GM12874 (cell line): Measurements from ENCODE around the gene GPNMB.

Source experiments
- CTCF ChIP-seq: IDR thresholded peaks from 2 replicates; pipeline ENCODE4 v1.5.1; 2011; ENCODE audit warnings: low read depth, mild to moderate bottlenecking, control low read depth, low read length, moderate library complexity; ENCODE audit not compliant: insufficient read depth

GPNMB gene

GRCh38 chr7:23308754-23309153, 62.2 kb downstream of the GPNMB start:
- no peak for TF ChIP-seq CTCF

- TF ChIP-seq CTCF: no peak
These were observed 68.8 kb downstream of the GPNMB start for GRCh38 chr7:23315366-23315765.
